ENCODE results near the gene PARP6. TPM values are rescaled to one million over a fixed set of nuclear protein-coding genes. Genes with fewer than 3 reads are reported as not detected.
"Not testable (repeated sequence)": the region's sequence is repeated elsewhere in the genome, so short reads cannot be mapped to it uniquely, and the experiment has no call there.

Gene PARP6
- total RNA-seq, 2 experiments from 2014 or later, result 43.0 to 47.3 TPM

GRCh38 chr15:72289597-72290325 lies 17.4 kb upstream of the PARP6 start:
- Mint-ChIP-seq H3K27me3 (no peaks in the 10 kb centered on the region), H3K9me3 (no peaks in the 10 kb centered on the region), H3K4me1 (no peaks in the 10 kb centered on the region), H3K36me3 (no peaks in the 10 kb centered on the region), H3K27ac (no peak overlapping the region), H3K4me3 (no peak overlapping the region)
- no peak for DNase-seq

GRCh38 chr15:72288796-72289596 lies 16.6 kb upstream of the PARP6 start:
- Mint-ChIP-seq H3K27me3 (no peaks in the 10 kb centered on the region), H3K4me3 (no peak overlapping the region), H3K27ac (no peak overlapping the region), H3K9me3 (no peaks in the 10 kb centered on the region), H3K36me3 (no peaks in the 10 kb centered on the region), H3K4me1 (no peaks in the 10 kb centered on the region)
- no peak for DNase-seq

- no peaks in the 10 kb centered on the region for H3K4me1 Mint-ChIP-seq
- no peaks in the 10 kb centered on the region for H3K27me3 Mint-ChIP-seq
- DNase-seq, result peak; percentile 46
- no peaks in the 10 kb centered on the region for H3K9me3 Mint-ChIP-seq
- no peaks in the 10 kb centered on the region for H3K36me3 Mint-ChIP-seq
- no peak overlapping the region for H3K27ac Mint-ChIP-seq
- no peak overlapping the region for H3K4me3 Mint-ChIP-seq
Measured at GRCh38 chr15:72285927-72286516, 13.7 kb upstream of the PARP6 start.

GRCh38 chr15:72285402-72285801 lies 13.0 kb upstream of the PARP6 start:
- Mint-ChIP-seq H3K27ac (no peak overlapping the region), H3K27me3 (no peaks in the 10 kb centered on the region)

GRCh38 chr15:72284781-72285180 lies 12.4 kb upstream of the PARP6 start:
- Mint-ChIP-seq H3K36me3 (no peaks in the 10 kb centered on the region), H3K27ac (no peak overlapping the region), H3K9me3 (no peaks in the 10 kb centered on the region), H3K27me3 (no peaks in the 10 kb centered on the region), H3K4me3 (no peak overlapping the region), H3K4me1 (no peaks in the 10 kb centered on the region)
- DNase-seq, result no peak

More at GRCh38 chr15:72285402-72285801, 13.0 kb upstream of the PARP6 start:
- no peak overlapping the region for H3K4me3 Mint-ChIP-seq
- H3K9me3 Mint-ChIP-seq, result no peaks in the 10 kb centered on the region
- H3K36me3 Mint-ChIP-seq, result no peaks in the 10 kb centered on the region
- no peak for DNase-seq
- no peaks in the 10 kb centered on the region for H3K4me1 Mint-ChIP-seq

- Mint-ChIP-seq H3K27ac (no peak overlapping the region), H3K36me3 (no peaks in the 10 kb centered on the region), H3K4me1 (no peaks in the 10 kb centered on the region), H3K9me3 (no peaks in the 10 kb centered on the region), H3K4me3 (no peak overlapping the region), H3K27me3 (no peaks in the 10 kb centered on the region)
- no peak for DNase-seq
Measured at GRCh38 chr15:72281713-72282112, 9.4 kb upstream of the PARP6 start.

GRCh38 chr15:72280751-72281150 lies 8.4 kb upstream of the PARP6 start:
- H3K4me1 Mint-ChIP-seq, result no peaks in the 10 kb centered on the region
- no peaks in the 10 kb centered on the region for H3K36me3 Mint-ChIP-seq
- H3K9me3 Mint-ChIP-seq, result no peaks in the 10 kb centered on the region

GRCh38 chr15:72278737-72279136 lies 6.4 kb upstream of the PARP6 start:
- Mint-ChIP-seq H3K4me1 (peaks cover under 1% of the 10 kb centered on the region), H3K9me3 (no peaks in the 10 kb centered on the region), H3K36me3 (no peaks in the 10 kb centered on the region), H3K4me3 (no peak overlapping the region), H3K27me3 (no peaks in the 10 kb centered on the region), H3K27ac (no peak overlapping the region)
- no peak for DNase-seq

More at GRCh38 chr15:72280751-72281150, 8.4 kb upstream of the PARP6 start:
- Mint-ChIP-seq H3K4me3 (no peak overlapping the region), H3K27ac (no peak overlapping the region), H3K27me3 (no peaks in the 10 kb centered on the region)
- DNase-seq, result no peak

GRCh38 chr15:72276326-72276700 lies 4.0 kb upstream of the PARP6 start:
- Mint-ChIP-seq H3K27me3 (no peaks in the 10 kb centered on the region), H3K4me3 (no peak overlapping the region), H3K27ac (peak overlapping the region; percentile 34), H3K36me3 (no peaks in the 10 kb centered on the region), H3K4me1 (peaks cover 13% of the 10 kb centered on the region), H3K9me3 (no peaks in the 10 kb centered on the region)
- no peak for DNase-seq

GRCh38 chr15:72275635-72276325 lies 3.4 kb upstream of the PARP6 start:
- H3K9me3 Mint-ChIP-seq, DNase-seq, H3K4me3 Mint-ChIP-seq, H3K27me3 Mint-ChIP-seq, H3K36me3 Mint-ChIP-seq: not testable (repeated sequence)
- Mint-ChIP-seq H3K4me1 (peaks cover 18% of the 10 kb centered on the region), H3K27ac (peak overlapping the region; percentile 34)

- no peak for DNase-seq
- Mint-ChIP-seq H3K9me3 (no peaks in the 10 kb centered on the region), H3K4me3 (peak overlapping the region; percentile 81), H3K27me3 (no peaks in the 10 kb centered on the region), H3K27ac (peak overlapping the region; percentile 89), H3K4me1 (peaks cover 30% of the 10 kb centered on the region), H3K36me3 (peaks cover 17% of the 10 kb centered on the region)
Measured at GRCh38 chr15:72272997-72273352, 621 bp upstream of the PARP6 start.

GRCh38 chr15:72271895-72272212 lies 500 bp downstream of the PARP6 start:
- DNase-seq, result peak; percentile 30
- H3K27ac Mint-ChIP-seq, result peak overlapping the region; percentile 87
- peaks cover 20% of the 10 kb centered on the region for H3K36me3 Mint-ChIP-seq
- no peaks in the 10 kb centered on the region for H3K27me3 Mint-ChIP-seq
- H3K4me3 Mint-ChIP-seq, result peak overlapping the region; percentile 90
- no peaks in the 10 kb centered on the region for H3K9me3 Mint-ChIP-seq
- peaks cover 30% of the 10 kb centered on the region for H3K4me1 Mint-ChIP-seq

- peaks cover 25% of the 10 kb centered on the region for H3K36me3 Mint-ChIP-seq
- peak overlapping the region; percentile 42 for H3K27ac Mint-ChIP-seq
- H3K27me3 Mint-ChIP-seq, result no peaks in the 10 kb centered on the region
- H3K4me1 Mint-ChIP-seq, result peaks cover 30% of the 10 kb centered on the region
- no peak for DNase-seq
- H3K9me3 Mint-ChIP-seq, result no peaks in the 10 kb centered on the region
- H3K4me3 Mint-ChIP-seq, result peak overlapping the region; percentile 90
Measured at GRCh38 chr15:72271221-72271620, 1.1 kb downstream of the PARP6 start.

GRCh38 chr15:72269739-72270138 lies 2.6 kb downstream of the PARP6 start:
- H3K4me3 Mint-ChIP-seq, result no peak overlapping the region
- H3K27ac Mint-ChIP-seq, result no peak overlapping the region
- DNase-seq, result no peak

GRCh38 chr15:72265031-72265430 lies 7.3 kb downstream of the PARP6 start:
- Mint-ChIP-seq H3K36me3 (peaks cover 72% of the 10 kb centered on the region), H3K27ac (no peak overlapping the region), H3K4me3 (no peak overlapping the region), H3K9me3 (no peaks in the 10 kb centered on the region), H3K4me1 (peaks cover 46% of the 10 kb centered on the region), H3K27me3 (no peaks in the 10 kb centered on the region)
- DNase-seq, result no peak

More at GRCh38 chr15:72269739-72270138, 2.6 kb downstream of the PARP6 start:
- H3K27me3 Mint-ChIP-seq, result no peaks in the 10 kb centered on the region
- no peaks in the 10 kb centered on the region for H3K9me3 Mint-ChIP-seq
- H3K36me3 Mint-ChIP-seq, result peaks cover 38% of the 10 kb centered on the region
- peaks cover 44% of the 10 kb centered on the region for H3K4me1 Mint-ChIP-seq
